Mesothelial cell of epicardium (in vitro differentiated cells): Measurements from ENCODE around the gene NFATC2. TPM values are rescaled to one million over a fixed set of nuclear protein-coding genes. Genes with fewer than 3 reads are reported as not detected.

Source experiments
- DNase-seq, 2 experiments: peaks; one replicate each; pipeline ENCODE4 v3.0.0; 2021; ENCODE audit warnings: low spot score in 2 of 2; ENCODE audit not compliant: unreplicated experiment in 2 of 2
- H3K27ac Mint-ChIP-seq: 2 replicates; pipeline ENCODE4 v1.8.0; 2021; ENCODE audit warnings: mixed read lengths
- H3K27me3 Mint-ChIP-seq: 2 replicates; pipeline ENCODE4 v1.8.0; 2021; ENCODE audit warnings: low read depth, mixed read lengths
- H3K36me3 Mint-ChIP-seq: 2 replicates; pipeline ENCODE4 v1.8.0; 2021; ENCODE audit warnings: mixed read lengths
- H3K4me1 Mint-ChIP-seq: 2 replicates; pipeline ENCODE4 v1.8.0; 2021; ENCODE audit warnings: mixed read lengths
- H3K4me3 Mint-ChIP-seq: 2 replicates; pipeline ENCODE4 v1.8.0; 2021; ENCODE audit warnings: mild to moderate bottlenecking, moderate library complexity, mixed read lengths
- H3K9me3 Mint-ChIP-seq: 2 replicates; pipeline ENCODE4 v1.8.0; 2021; ENCODE audit warnings: mixed read lengths
- total RNA-seq: library from RNA; stranded (reverse); gene quantifications from 3 replicates; pipeline ENCODE4 v1.2.1, GENCODE V29; 2021
- TF ChIP-seq, protein P1 (sequence below): fragments of 200-600 bp; sonication (generic); IDR thresholded peaks from one replicate; pipeline ENCODE4 v1.5.0; 2021; ENCODE audit warnings: antibody characterized with exemption; ENCODE audit not compliant: unreplicated experiment

NFATC2 gene
- total RNA-seq, 1 donor from 2014 or later = 14.0 TPM

DNA sequence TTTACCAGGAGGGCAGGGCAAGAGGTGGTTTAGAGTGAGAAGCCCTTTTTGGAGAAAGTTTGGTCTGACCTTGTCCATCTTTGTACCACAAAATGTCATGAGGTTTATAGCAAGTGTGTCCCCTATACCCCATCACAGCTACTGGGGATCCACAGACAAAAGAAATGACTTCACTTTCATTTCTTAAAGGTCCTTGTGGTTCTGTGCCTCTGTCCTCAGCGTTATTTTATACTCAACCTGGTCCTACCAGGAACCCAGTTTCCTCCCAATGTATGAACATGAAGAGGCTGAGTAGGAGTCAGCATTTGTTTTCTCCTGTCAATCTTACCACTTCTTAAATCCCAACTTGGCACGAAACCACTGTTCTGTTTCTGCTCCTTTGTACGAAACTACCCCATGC is 157.6 kb downstream of the NFATC2 start:
- H3K27me3 Mint-ChIP-seq = no peaks in the 10 kb centered on the region
- peaks cover 16% of the 10 kb centered on the region for H3K4me1 Mint-ChIP-seq
- TF ChIP-seq, protein P1, sequence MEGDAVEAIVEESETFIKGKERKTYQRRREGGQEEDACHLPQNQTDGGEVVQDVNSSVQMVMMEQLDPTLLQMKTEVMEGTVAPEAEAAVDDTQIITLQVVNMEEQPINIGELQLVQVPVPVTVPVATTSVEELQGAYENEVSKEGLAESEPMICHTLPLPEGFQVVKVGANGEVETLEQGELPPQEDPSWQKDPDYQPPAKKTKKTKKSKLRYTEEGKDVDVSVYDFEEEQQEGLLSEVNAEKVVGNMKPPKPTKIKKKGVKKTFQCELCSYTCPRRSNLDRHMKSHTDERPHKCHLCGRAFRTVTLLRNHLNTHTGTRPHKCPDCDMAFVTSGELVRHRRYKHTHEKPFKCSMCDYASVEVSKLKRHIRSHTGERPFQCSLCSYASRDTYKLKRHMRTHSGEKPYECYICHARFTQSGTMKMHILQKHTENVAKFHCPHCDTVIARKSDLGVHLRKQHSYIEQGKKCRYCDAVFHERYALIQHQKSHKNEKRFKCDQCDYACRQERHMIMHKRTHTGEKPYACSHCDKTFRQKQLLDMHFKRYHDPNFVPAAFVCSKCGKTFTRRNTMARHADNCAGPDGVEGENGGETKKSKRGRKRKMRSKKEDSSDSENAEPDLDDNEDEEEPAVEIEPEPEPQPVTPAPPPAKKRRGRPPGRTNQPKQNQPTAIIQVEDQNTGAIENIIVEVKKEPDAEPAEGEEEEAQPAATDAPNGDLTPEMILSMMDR = no peak
- H3K27ac Mint-ChIP-seq = no peak overlapping the region
- no peak overlapping the region for H3K4me3 Mint-ChIP-seq
- H3K9me3 Mint-ChIP-seq = no peaks in the 10 kb centered on the region
- DNase-seq = no peak
- no peaks in the 10 kb centered on the region for H3K36me3 Mint-ChIP-seq

DNA sequence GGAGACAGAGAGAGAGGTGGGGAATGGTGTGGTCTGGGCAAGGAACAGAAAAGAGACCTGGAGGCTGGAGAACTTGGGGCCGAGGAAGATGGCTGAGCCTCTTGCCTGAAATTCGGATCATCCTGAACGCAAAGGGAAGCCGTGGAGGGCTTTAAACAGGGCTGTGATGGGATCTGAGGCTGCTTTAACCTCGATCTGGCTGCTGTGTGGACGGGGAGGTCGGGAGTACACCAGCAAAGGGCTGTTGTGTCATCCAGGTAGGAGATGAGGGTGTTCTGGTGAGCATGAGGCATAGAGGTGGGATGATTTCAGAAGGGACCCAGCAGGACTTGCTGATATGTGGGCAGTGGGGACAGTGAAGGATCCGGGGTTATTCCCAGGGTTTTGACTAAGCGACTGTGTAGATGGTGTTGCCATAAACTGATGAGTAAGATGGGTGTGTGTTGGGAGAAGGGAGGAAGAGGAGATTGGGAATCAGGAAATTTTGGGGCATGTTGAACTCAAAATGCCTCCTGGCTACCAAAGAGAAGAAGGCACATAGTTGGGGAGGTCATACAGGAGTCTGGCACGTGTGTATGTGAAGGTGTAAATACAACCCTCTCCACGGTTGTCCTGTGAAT is 158.5 kb downstream of the NFATC2 start:
- Mint-ChIP-seq H3K9me3 (no peaks in the 10 kb centered on the region), H3K27ac (no peak overlapping the region), H3K36me3 (no peaks in the 10 kb centered on the region), H3K4me3 (no peak overlapping the region), H3K27me3 (no peaks in the 10 kb centered on the region), H3K4me1 (peaks cover 16% of the 10 kb centered on the region)
- no peak for DNase-seq
- TF ChIP-seq, protein P1 = no peak

DNA sequence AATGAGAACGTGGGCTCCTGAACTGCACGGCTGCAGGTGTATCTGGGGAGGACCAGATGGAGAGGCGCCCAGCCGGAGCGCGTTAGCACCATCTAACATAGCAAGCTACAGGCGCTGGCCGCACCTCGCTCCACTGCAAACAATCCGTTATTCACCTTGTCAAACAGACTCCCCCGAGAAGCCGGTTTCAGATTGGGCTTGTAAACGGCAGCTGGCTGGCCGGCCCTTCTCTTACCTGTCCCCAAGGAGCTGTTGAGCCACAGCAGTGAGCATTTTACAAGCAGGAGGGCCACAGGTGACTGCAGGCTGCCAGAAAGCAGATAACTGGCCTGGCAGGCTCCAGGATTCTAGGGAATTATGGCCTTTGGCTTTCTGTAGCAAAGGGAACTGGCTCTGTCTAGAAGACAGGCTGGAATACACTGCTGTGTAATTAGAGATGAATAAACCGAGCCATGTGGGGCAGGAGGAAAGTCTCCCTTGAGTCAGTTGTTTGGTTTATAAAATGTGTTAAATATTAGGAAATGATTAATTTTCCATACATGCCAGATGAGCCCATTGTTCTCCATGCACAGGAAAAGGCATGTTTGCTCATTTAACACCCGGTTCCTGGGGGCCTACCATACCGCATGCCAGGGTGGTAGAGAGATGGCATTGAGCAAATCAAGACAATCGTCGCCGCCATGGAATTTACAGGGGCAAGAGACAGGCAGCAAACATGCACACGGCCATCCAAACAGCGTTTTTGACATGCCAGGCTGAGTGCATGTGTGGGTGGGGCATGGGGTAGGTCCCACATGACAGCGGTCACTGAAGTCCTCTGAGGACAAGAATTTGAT is 159.3 kb downstream of the NFATC2 start:
- TF ChIP-seq, protein P1 = no peak
- H3K36me3 Mint-ChIP-seq = no peaks in the 10 kb centered on the region
- H3K4me1 Mint-ChIP-seq = peaks cover 16% of the 10 kb centered on the region
- no peak overlapping the region for H3K27ac Mint-ChIP-seq
- no peak overlapping the region for H3K4me3 Mint-ChIP-seq
- H3K27me3 Mint-ChIP-seq = no peaks in the 10 kb centered on the region
- DNase-seq = no peak
- no peaks in the 10 kb centered on the region for H3K9me3 Mint-ChIP-seq

DNA sequence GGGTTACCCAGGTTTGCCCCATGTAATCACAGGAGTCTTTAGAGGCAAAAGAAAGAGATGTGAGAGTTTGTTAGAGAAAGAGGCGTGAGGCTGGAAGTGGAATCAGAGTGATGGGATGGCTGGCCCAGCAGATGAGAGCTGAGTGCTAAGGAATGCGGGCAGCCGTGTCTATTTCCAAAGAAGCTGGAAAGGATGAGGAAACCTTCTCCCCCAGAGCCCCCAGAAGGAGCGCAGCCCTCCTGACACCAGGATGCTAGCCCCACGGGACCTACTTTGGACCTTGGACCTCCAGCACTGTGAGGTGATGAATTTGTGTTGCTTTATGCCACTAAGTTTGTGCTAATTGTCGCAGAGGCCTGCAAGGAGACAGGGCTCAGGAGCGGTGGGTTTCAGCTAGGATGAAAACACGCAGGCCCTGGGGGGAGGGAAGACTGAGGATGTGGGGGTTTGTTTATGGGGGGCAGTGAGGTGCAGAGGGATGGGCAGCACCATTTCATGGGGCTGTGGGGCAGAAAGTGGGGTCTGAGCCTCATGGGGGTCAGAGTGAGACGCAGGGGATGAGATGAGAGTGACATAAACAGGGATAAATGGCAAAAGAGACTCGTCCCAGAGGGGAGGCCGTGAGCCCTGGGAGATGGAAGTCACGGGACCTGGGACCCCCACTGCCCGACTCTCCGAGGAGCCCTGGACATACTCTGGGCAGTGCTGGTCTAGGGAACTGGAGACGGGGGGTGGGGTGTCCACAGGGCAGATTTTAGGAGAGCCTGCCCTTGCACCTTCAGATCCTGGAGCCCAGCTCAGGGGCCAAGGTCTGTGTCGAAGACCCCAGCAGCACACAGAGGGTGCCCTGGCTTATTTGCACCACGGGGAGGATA is 160.2 kb downstream of the NFATC2 start:
- TF ChIP-seq, protein P1 = no peak
- DNase-seq = no peak
- Mint-ChIP-seq H3K36me3 (no peaks in the 10 kb centered on the region), H3K4me1 (peaks cover 9% of the 10 kb centered on the region), H3K4me3 (no peak overlapping the region), H3K9me3 (no peaks in the 10 kb centered on the region), H3K27me3 (no peaks in the 10 kb centered on the region), H3K27ac (no peak overlapping the region)

DNA sequence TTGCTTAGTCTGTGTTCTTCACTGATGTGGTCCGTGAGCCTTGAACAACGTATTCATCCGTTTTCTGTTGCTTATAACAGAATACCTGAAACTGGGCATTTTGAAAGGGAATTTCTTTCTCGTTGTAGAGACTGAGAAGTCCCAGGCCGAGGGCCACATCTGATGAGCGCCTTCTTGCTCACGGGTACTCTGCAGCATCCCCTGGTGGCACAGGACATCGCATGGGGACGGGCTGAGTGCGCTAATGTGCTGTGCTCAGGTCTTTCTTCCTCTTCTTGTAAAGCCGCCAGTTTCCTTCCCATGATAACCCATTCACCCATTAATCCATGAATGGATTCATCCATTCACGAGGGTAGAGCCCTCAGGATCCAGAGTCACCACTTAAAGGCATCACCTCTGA is 161.0 kb downstream of the NFATC2 start:
- Mint-ChIP-seq H3K4me3 (no peak overlapping the region), H3K4me1 (peaks cover 7% of the 10 kb centered on the region), H3K9me3 (no peaks in the 10 kb centered on the region), H3K27me3 (no peaks in the 10 kb centered on the region), H3K27ac (no peak overlapping the region), H3K36me3 (no peaks in the 10 kb centered on the region)
- TF ChIP-seq, protein P1 = no peak
- no peak for DNase-seq
